HCEC 1CT (cell line): ENCODE data around the gene LMOD1.
A peak's percentile ranks its signal among the peaks of the same experiment; 100 is the strongest.

Experiments used
- DNase-seq: peaks from one replicate; pipeline ENCODE4 v3.0.0-alpha.2; 2017

LMOD1 gene

DNA sequence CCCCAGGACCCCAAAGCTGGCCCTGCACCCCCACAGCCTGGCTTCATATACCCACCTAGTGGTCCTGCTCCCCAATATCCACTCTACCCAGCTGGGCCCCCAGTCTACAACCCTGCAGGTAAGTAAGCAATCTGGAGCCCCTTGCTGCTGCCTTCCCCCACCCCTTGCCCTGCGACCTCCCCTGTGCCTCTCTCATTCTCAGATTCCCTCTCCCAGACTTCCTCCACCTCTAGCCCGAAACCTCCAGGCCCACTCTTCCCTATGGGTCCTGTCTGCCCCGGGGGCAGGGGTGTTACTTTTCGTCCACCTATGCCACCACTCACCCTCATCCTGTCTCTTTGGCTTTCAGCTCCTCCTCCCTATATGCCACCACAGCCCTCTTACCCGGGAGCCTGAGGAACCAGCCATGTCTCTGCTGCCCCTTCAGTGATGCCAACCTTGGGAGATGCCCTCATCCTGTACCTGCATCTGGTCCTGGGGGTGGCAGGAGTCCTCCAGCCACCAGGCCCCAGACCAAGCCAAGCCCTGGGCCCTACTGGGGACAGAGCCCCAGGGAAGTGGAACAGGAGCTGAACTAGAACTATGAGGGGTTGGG is 54.8 kb downstream of the LMOD1 start:
- no peak for DNase-seq

DNA sequence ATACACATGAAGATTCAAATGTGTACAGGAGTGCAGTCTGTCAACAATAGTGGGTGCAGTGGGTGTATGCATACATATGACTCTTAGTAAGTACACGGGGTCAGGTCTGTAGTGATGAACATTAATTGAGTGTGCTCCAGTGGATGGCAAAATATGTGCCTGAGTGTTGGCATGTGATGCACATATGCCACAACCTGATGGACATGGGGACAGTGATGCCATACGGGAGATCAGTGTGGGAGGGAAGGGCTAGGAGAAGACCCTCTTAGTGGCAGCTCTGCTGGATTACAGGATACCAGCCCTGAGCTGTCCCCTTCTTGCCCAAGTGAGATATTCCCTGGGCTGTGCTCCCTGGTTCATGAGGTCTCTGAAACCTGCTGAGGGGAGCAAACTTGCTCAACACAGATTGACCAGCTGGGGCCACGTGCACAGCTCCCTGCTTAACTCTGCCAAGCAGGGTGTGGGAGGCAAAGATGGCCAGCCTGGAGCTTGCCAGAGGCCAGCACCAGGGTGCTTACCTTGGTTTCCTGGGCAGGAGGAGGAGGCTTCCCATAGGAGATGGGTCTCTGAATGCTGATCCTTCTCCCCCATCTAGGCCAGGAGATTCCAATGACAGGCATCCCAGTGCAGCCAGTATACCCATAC is 55.4 kb downstream of the LMOD1 start:
- DNase-seq: no peak

DNA sequence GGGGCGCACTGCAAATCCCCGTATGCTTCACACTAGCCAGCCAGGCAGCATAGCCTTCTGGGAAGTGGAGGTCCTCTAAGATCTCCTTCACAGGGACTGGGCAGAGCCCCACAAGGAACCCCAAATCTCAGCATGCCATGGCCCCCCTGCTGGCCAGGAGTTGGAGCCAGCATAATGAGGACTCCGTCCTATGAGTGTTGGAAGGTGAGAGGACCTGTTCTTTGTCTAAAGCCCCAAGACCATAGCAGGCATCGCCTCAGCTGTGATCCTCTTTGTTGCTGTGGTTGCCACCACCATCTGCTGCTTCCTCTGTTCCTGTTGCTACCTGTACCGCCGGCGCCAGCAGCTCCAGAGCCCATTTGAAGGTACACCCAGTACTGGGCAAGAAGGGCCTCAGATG is 56.1 kb downstream of the LMOD1 start:
- DNase-seq: no peak

DNA sequence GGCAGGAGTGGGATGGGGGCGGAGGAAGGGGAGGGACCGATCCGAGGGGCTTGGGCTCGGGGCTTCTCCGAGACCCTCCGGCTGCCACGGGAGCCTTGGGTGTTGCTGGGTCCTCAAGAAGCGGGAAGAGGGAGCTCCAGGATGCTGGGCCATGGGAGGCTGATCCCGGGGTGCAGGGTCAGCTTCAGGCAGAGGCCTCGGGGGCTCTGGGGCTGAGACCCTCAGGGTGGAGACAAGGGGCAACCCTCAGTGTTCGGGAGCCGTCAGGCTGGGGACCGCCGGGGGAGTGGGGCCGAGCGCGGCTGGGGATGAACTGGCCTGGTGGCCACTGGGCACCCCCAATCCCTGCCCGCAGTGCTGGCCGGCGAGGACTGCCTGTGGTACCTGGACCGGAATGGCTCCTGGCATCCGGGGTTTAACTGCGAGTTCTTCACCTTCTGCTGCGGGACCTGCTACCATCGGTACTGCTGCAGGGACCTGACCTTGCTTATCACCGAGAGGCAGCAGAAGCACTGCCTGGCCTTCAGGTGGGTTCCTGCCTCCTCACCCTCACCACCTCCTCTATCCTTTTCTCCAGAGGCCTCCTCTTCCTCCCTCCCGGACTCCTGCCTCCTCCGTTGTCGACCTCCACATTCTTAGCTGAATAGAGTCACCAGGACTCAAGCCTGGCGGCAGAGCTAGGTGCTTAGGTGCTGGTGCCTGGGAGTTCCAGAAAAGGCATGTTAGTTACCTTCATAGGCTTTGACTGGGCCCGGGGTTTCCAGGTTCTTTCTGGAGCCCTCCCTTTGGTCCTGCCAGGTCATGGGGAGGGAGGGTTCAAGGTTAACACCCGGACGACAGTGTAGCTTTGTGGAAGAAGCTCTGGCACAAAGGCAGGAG is 57.0 kb downstream of the LMOD1 start:
- DNase-seq: no peak

DNA sequence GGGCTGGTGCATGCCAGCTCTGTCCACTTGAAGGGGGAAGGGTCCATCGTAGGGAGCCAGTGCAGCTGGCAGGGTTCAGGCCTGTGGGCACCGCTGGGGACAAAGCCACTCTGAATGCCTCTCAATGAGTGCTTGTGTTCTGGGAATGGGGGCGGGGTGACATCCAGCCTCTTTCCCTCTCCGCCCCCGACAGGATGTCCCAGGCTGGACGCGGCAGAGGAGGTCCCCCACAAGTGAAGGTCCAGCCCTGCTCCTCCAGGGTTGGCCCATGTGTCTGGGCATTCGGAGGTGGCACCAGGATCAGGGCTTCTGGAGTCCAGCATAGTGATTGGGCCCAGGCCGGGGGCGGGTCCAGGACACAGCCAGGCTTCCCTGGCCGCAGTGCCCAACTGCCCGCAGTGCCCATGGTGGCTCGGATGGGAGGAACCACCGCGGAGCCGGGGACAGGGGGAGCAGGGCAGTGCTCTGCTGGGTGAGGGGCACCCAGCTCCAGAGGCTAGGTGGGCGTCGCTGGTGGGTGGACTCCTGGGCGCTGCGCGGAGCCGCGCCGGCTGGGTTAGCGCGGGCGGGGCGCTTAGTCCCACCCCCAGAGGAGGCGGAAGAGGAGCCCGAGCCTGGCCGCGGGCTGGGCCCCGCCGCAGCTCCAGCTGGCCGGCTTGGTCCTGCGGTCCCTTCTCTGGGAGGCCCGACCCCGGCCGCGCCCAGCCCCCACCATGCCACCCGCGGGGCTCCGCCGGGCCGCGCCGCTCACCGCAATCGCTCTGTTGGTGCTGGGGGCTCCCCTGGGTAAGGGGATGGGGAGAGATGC is 57.9 kb downstream of the LMOD1 start, which contains the start of gene SHISA4:
SHISA4 (plus strand) TSS at position 617 of the 808 bp plus-strand sequence; CDS start at position 714, 97 bp downstream.
- peak; percentile 42 for DNase-seq

DNA sequence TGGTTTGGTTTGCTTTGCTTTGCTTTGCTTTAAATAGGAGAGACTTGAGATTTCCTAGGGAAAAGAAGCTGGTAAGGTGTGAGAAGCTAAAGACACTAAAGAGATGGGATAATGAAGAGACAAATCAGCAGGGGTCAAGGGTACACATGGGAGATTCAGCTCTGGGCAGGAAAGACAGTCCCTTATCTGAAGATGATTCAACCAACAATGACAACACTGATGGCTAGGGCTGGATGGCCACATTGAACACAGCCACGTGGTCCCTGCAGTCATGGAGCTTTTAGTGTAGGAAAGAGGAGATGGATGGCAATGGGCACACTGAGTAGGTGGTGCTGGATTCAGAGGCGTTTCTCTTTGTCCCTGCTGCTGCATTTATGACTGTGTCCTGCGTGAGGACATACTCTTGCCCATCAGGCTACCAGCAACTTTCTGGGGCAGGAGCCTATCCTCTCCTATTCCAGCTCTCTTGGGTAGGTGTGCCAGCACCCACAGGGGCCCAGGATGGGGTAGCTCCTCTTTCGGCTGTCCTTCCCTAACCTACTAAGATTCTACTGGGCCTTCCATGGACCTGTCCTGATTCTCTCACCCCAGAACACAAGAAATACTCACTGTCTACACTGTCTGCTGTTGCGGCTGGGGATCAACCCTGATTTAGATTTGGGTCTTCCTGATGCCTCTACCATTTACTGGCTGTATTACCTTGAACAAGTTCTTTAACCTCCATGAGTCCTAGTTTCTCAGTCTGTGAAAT is 59.1 kb downstream of the LMOD1 start:
- no peak for DNase-seq

DNA sequence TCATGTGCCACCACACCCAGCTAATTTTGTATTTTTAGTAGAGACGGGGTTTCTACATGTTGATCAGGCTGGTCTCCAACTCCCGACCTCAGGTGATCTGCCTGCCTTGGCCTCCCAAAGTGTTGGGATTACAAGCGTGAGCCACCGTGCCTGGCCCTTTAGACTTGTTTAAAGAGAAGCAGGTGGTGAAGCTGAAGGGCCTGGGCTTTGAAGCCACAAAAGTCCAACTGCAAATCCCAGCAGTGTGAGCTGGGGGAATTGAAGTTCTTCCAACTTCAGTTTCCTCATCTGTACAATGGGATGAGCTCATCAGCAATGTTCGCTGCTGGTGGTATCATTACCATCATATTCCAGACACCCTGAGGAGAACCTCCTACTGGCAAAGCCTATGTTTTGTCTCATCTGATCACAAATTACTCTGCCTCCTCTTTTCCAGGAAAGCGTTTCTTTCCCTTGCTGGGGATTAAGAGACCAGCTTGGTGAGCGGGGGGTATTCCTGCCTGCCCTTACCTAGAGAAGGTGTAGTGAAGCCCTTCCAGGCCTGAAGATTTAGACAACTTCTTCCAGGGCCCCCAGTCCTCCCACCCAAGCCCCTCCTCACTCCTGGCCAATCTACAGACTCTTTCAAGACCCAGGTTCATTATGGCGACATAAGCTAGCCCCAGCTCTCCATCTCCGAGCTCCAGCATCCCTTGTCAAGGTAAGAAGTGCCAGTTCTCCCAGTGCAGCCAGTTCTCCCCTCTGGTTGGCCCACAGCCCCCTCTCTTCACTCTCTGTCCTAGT is 60.1 kb downstream of the LMOD1 start:
- DNase-seq: no peak

DNA sequence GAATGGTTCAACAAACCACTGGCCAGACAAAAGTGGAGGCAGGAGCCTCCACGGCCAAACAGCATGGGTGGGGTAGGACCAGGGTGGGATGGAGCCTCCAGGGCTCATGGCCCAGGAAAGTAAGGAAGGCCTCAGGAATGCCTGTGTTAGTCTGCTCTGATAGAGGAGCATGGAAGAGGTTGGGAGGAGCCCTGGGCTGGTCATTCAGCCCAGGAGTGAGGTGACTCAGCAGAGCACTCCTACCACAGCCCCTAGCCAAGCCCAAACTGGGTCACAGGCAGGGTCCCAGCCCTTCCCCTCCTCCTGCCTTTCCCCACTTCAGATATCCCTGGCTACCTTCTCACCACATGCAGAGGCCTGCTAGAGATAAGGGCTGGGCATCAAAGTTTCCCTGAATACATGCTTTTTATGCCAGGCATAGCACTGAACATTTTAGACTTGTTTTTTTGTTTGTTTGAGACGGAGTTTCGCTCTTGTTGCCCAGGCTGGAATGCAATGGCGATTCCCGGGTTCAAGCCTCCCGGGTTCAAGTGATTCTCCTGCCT is 60.7 kb downstream of the LMOD1 start:
- peak; percentile 40 for DNase-seq

DNA sequence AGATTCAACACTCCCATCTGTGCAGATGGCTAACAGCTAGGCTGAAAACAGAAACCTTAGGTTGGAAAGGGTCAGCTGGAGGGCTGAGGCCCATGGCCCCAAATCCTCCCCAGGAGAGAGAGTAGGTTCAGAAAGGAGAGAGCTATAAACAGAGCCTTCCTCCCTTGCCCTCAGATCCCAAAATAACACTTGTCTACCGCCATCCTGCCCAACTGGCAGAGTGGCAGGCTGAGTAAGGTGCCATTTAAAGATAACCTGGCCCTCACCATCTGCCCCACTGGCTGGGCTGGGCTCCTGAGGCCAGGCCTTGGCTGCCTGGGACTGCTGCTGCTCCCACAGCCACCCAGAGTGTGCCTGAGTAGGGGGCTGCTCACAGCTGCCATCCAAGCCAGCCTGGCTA is 61.9 kb downstream of the LMOD1 start:
- DNase-seq: no peak

DNA sequence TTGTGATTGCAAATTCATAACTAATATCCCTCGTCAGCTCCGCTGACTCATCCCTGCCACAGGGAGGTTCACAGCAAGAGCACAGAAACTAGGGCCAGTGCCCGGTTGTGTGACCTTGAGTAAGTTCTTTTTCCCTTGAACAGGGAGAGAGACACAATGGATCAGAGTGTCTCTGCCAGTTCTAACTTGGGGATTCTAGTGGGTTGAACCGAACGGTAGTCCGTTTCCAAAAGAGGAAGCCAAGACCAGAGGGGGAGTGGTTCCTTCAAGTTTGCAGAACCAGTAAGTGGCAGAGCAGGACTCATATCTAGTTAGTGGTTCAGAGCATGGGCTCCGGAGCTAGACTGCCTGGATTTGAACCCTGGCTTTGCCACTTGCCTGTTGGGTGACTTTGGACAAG is 62.6 kb downstream of the LMOD1 start:
- peak; percentile 63 for DNase-seq

DNA sequence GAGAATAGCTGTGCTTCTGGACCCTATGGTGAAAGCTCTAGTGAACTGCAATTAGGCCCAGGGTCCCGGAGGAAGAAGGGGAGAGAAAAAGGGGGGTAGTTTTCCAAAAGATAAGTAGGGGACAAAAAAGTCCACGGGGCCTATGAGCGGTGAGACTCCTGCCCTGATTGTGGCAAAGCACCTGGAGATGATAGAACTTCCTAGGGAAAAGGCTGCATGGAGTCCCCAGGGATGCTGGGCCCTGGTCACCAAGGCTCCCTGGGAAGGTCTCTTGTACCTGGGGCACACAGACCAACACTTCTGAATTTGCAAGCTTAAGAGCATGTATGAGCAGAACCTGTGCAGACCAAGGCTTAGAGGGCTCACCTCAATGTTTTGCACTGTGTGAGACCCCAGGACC is 63.1 kb downstream of the LMOD1 start:
- no peak for DNase-seq

DNA sequence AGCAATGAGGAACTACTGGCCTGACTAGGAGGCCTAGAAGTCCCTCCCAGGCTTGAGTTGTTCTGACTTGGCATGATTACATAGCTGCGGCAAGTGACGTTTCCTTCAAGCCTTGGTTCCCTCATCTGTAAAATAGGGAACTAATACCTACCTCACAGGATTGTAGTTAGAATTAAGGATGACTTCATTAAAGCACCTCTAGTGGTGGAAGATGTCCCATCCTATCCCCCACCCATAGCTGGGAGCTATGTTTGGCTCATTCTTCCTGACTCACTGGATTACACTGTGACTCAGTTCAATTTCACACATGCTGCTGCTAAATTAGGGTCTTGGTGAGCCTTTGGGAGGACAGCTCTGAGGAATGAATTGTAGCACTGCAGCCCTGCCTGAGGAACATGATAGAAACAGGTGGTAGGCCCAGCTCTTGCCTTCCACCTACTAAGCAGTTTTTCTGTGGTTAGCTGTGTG is 63.6 kb downstream of the LMOD1 start:
- peak; percentile 85 for DNase-seq

DNA sequence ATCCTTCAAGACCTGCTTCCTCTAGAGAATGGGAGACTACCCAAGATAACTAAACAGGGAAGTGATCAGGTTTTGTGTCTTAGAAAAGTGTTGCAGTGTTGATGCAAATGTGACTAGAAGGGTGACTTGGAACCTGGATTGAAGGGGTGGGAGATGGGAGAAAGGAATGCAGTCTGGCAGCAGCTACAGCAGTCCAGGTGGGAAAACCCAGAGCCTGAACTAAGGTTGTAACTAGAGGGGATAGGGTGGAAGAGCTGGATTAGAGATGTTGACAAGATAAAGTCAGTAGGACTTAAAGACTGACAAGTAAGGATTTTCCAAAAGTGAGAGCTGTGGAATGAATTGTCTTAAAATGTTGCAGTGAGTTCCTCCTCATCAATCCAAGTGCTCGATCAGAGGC is 64.7 kb downstream of the LMOD1 start:
- no peak for DNase-seq

DNA sequence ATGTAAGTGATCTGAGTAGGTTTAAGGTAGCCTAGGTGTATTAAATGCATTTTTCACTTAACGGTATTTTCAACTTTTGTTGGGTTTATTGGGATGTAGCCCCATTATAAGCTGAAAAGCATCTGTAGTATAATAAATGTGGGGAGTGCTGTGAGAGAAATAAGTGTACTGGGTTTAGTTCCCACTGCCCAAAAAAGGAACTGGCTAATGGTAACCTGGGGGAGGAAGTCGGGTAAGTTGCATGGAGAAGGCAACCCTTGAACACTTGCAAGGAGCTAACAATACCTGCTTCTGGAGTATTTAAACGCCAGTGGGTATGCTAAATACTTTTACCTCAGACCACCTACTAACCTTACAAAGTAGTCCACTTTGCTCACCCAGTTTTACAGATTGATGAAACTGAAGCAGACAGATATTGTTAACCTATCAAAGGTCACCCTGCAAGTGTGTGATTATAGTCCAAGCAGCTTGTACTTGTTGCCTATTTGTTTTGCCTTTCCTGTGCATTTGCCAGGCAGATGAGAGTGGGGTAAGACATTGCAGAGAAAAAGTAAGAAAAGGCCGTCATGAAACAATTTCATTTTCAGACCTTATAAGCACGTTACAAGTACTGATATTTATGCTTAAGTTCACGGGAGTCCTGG is 65.3 kb downstream of the LMOD1 start:
- no peak for DNase-seq

DNA sequence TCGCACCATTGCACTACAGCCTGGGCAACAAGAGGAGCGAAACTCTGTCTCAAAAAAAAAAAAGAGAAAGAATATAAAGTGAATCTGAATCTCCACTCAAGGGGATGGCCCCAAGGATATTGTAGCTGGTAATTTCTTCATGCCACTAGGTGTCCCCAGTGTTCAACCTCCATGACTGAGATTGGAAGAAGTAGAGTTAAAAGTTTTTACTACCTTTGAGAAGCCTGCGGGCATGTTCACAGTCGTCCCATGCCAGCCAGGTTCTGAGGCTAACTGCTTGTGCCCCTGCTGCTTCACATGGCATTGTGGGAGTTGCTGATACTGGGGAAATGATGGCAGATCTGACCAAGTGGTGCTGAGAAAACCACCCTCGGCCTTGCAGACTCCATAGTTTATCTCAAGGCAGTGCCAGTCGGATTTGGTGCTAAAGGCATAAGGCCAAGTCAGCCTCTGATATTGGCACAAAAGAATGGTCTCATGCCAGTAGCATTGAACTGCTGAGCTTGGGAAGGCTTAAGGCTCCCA is 68.4 kb downstream of the LMOD1 start:
- DNase-seq: peak; percentile 58

DNA sequence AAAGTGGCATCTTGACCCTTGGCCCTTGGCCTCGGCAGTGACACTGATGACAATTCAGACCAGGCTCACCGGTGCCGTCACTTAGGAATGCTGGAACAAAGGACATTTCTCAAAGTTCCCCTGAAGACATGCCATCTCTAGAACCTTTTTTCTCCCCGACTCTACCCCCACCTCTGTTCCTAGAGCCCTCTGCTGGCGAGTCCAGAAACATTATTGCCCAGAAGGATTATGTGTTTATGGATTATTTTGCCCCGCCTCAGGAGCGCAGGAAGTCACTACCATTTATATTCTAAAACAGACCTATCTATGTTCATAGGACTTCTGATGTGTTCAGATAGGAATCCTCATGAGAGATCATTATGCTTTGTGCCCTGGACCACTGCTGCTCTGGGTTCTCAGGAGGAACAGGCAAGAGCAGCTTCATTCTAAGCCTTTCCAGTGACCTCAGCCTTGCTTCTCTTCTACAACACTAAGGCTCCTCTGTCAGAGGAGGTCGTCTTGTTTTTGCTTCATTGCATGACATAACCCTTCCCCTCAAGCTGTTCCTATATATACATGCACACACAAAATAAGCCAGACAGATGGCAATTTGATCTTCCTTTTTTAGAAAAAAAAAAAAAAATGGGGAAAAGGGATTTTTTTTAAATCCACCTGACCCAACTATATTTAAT is 70.1 kb downstream of the LMOD1 start:
- DNase-seq: peak; percentile 31

DNA sequence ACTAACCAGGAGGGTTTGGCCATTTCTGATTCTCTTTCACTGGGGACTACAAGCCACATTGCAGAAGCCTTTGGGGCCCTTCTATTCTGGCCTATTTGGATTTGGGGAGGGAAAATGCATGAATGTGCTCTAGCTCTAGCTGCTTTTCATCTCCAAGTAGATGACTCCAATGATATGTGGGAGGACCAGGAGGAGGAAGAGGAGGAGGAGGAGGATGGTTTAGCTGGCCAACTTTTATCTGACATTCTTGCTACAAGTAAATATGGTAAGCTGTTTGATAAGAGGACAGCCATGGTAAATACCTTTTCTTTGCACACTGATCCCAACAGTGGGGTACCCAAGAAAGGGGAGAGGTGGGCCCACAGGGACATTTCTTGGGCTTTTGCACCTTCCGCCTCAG is 71.7 kb downstream of the LMOD1 start:
- no peak for DNase-seq

DNA sequence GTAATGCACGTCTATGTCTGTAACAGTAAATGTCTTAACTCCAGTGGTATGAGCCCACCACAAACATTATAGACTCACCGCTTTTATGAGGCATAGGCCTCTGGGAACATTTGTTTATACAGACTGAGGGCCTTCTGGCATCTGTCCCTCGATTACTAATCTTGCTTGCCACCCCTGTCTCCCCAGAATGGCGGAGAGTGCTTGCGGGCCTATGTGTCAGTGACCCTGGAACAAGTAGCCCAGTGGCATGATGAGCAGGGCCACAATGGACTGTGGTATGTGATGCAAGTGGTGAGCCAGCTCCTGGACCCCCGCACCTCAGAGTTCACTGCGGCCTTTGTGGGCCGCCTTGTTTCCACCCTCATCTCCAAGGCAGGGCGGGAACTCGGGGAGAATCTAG is 76.0 kb downstream of the LMOD1 start:
- DNase-seq: peak; percentile 74

DNA sequence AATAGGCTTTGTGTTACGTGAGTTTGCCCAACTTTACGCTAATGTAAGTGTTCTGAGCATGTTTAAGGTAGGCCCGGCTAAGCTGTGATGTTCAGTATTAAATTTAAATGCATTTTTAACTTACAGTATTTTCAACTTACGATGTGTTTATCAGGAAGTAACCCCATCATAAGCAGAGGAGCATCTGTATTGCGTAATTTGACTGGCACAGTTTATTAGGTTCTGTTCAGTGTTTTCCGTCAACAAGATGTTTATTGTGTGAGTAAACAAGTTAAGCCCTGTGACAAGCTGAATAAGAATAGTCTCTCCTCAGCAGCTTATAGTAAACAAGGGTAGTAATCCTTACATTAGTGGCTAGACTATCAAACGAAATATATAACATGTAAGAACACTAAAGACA is 84.9 kb downstream of the LMOD1 start:
- DNase-seq: no peak

DNA sequence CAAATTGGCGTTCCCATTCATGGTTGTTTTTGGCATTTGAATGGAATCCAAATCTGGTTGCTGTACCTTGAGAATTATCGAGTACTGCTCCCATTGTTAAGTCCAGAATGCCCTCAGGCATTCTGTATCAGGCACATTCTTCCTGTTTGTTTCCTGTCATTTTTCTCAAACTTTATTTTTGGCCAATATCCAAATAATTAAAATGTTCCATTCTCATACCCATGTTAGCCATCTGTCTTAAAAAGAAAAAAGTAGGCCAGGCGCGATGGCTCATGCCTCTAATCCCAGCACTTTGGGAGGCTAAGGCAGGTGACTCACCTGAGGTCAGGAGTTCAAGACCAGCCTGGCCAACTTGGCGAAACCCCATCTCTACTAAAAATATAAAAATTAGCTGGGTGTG is 86.9 kb downstream of the LMOD1 start:
- DNase-seq: no peak
